Measurements from ENCODE around the gene CCDC74A.
"Not testable (repeated sequence)": the region's sequence is repeated elsewhere in the genome, so short reads cannot be mapped to it uniquely, and the experiment has no call there.

DNA sequence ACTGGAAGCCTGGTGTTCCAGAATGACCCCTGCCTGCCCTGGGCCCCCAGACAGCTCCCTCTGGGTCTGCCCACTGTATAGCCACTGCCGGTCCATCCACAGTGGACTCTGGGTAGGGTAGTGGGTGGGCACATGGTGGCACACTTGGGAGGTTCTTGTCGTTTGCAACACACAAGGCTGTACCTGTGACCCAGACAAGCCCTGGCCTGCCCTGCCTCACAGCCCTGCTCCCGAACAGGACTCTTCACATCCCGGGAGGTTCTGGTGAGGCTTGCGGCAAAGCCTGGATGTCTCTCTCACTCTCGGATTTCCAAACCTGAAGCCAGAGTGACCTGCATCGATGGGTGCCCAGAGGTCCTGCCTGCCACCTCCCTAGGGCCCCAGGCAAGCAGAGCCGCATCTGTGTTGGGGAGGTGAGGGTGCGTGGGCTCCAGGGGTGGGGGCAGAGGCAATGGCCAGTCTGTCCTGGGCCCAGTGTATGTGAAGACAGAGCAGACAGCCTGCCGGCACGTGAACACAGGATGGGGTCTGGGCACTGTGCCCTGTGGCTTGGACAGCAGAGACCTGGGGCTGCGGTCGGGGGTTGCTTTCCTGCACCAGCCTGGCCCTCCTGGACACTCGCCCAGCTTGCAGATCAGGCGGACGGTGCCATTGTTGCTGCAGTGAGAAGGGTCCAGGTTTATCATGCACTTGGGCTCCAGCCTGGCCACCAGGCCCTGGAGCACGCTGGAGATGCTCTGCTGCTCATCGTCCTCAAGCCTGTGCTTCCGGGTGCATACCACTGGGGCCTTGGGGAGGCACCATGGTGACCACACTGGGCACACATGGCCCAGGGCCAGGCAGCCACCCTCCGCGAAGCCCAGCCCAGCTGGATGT is 8.5 kb downstream of the CCDC74A start:
- TF ChIP-seq, protein P1, sequence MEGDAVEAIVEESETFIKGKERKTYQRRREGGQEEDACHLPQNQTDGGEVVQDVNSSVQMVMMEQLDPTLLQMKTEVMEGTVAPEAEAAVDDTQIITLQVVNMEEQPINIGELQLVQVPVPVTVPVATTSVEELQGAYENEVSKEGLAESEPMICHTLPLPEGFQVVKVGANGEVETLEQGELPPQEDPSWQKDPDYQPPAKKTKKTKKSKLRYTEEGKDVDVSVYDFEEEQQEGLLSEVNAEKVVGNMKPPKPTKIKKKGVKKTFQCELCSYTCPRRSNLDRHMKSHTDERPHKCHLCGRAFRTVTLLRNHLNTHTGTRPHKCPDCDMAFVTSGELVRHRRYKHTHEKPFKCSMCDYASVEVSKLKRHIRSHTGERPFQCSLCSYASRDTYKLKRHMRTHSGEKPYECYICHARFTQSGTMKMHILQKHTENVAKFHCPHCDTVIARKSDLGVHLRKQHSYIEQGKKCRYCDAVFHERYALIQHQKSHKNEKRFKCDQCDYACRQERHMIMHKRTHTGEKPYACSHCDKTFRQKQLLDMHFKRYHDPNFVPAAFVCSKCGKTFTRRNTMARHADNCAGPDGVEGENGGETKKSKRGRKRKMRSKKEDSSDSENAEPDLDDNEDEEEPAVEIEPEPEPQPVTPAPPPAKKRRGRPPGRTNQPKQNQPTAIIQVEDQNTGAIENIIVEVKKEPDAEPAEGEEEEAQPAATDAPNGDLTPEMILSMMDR (IDR thresholded peaks at IDR 0.05; ENCODE audit: low read depth, low read length), result not testable (repeated sequence)
- not testable (repeated sequence) for TF ChIP-seq EZH2phosphoT487 (IDR thresholded peaks at IDR 0.05; ENCODE audit: low read depth)
